Colonic mucosa (tissue), 4 donors: ENCODE data around the gene PTPRA. TPM values are rescaled to one million over a fixed set of nuclear protein-coding genes. Genes with fewer than 3 reads are reported as not detected.
"Not testable (repeated sequence)": the region's sequence is repeated elsewhere in the genome, so short reads cannot be mapped to it uniquely, and the experiment has no call there.

Experiments
- DNase-seq: peaks from one replicate; pipeline ENCODE4 v3.0.0-alpha.2; 2020
- H3K27ac ChIP-seq: fragments of 200-600 bp; one replicate; pipeline ENCODE4 v1.8.0; 2021
- H3K27me3 ChIP-seq: fragments of 200-600 bp; one replicate; pipeline ENCODE4 v1.8.0; 2021
- H3K36me3 ChIP-seq: fragments of 200-600 bp; one replicate; pipeline ENCODE4 v1.8.0; 2021
- H3K4me1 ChIP-seq: fragments of 200-600 bp; one replicate; pipeline ENCODE4 v1.8.0; 2021; ENCODE audit warnings: mild to moderate bottlenecking
- H3K4me3 ChIP-seq: fragments of 200-600 bp; one replicate; pipeline ENCODE4 v1.8.0; 2021
- H3K9ac ChIP-seq, 2 donors: one replicate each; pipeline ENCODE4 v1.7.0; 2013; ENCODE audit warnings: control low read depth in 2 of 2, low read depth in 2 of 2, low read length in 2 of 2
- H3K9me3 ChIP-seq: fragments of 200-600 bp; one replicate; pipeline ENCODE4 v1.8.0; 2021
- intact Hi-C: fragments of 100-400 bp; cut with DNase I; formaldehyde crosslinking; loops from one replicate; pipeline ENCODE4 v1.14.1; 2022
- total RNA-seq, 2 donors: library from RNA; stranded (reverse); fragmentation: NEBNext Ultra II Directional in 1 of 2; extraction: Animal tissue kit (Norgen Biotek cat#: 25700) in 1 of 2; gene quantifications; one replicate each; pipeline ENCODE4 v1.2.1, GENCODE V29; 2021
- TF ChIP-seq, protein P1 (sequence below): fragments of 200-600 bp; IDR thresholded peaks from one replicate; pipeline ENCODE4 v1.8.0; 2022; ENCODE audit warnings: antibody characterized with exemption, mild to moderate bottlenecking
- donor health status: healthy.
- donor health status: DM: no; HTN: no; CAD: no.
- donor health status: DM: no; HTN: no; CAD: no.

The PTPRA gene
- total RNA-seq, 2 donors from 2014 or later = 30.3 to 55.2 TPM

DNA sequence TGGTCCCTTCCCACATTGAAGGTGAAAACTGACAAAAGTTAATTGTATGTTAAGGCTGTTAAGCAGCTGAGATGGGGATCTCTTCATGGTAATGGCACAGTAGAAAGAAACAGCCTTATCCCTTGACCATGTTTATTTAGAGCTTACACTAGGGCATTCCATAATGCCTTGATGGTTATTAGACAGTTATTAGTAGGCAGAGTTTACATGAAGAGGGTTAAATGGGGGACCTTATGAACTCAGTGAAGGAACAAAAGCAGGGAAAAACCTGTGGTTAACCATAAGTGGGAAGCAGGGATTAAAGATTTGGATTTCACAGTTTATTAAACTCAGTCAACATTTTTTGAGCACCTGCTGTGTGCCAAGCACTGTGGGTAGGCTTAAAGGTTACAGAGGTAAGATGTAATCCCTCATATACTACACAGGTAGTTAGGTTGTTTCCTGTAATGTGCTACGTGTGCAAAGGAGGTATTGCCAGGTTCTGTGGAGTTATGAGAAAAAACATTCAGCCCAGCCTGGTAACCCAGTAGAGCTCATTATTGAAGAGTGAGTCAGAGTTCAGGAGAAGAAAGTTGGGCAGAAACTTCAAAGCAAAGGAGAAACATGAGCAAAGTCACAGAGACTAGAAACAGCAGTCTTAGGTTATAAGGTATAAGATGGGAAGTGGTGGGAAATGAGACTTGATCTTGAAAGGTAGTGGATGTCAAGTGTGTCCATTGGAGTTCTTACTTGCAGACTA is 137.9 kb downstream of the PTPRA start:
- H3K36me3 ChIP-seq = peaks cover 6% of the 10 kb centered on the region
- H3K4me3 ChIP-seq = no peak overlapping the region
- TF ChIP-seq, protein P1, sequence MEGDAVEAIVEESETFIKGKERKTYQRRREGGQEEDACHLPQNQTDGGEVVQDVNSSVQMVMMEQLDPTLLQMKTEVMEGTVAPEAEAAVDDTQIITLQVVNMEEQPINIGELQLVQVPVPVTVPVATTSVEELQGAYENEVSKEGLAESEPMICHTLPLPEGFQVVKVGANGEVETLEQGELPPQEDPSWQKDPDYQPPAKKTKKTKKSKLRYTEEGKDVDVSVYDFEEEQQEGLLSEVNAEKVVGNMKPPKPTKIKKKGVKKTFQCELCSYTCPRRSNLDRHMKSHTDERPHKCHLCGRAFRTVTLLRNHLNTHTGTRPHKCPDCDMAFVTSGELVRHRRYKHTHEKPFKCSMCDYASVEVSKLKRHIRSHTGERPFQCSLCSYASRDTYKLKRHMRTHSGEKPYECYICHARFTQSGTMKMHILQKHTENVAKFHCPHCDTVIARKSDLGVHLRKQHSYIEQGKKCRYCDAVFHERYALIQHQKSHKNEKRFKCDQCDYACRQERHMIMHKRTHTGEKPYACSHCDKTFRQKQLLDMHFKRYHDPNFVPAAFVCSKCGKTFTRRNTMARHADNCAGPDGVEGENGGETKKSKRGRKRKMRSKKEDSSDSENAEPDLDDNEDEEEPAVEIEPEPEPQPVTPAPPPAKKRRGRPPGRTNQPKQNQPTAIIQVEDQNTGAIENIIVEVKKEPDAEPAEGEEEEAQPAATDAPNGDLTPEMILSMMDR = no peak
- no peak overlapping the region for H3K9ac ChIP-seq
- intact Hi-C loops = no loop called here
- H3K9me3 ChIP-seq = no peaks in the 10 kb centered on the region
- no peaks in the 10 kb centered on the region for H3K27me3 ChIP-seq
- DNase-seq = no peak
- H3K4me1 ChIP-seq = no peaks in the 10 kb centered on the region
- no peak overlapping the region for H3K27ac ChIP-seq

DNA sequence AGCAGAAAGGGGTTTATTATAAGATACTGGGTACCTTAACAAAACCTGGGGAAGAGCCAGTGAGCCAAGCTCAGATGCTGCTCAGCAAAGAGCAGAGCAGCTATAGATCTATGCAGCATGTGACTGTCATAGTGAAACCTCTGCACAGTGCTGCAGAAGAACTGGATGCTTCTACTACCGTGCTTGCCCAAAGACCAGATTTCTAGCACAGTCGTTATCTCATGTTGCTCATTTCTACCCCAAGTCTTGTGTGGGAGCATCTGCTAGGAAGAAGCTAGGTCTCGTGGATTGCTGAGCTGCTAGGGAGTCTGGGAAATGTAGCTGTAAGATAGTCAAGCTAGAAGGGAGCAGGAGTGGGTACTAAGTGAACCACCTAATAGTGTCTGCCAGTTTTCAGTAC is 138.5 kb downstream of the PTPRA start:
- H3K36me3 ChIP-seq = peaks cover 6% of the 10 kb centered on the region
- no peak overlapping the region for H3K27ac ChIP-seq
- H3K27me3 ChIP-seq = no peaks in the 10 kb centered on the region
- H3K4me1 ChIP-seq = no peaks in the 10 kb centered on the region
- TF ChIP-seq, protein P1 = no peak
- no peak overlapping the region for H3K9ac ChIP-seq
- intact Hi-C loops = no loop called here
- H3K9me3 ChIP-seq = no peaks in the 10 kb centered on the region
- no peak for DNase-seq
- H3K4me3 ChIP-seq = no peak overlapping the region

DNA sequence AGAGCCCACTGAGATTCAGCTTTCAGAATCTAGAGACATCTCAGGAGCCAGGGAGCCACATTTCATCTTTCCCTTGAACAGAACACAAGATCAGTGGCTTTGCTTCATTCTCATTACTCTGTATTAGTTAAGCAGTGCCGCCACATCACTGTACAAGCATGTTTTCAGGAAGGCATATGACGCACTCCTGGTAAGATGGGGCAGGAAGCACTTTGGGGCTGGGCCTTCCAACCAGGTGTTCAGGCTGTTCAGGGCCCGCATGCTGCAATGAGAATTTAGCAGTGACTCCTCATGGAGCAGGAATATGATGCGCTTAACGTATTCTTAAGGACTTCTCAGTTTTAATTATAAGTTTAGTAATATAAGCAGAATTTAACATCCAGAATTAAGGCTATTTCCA is 140.5 kb downstream of the PTPRA start:
- H3K4me1 ChIP-seq = no peaks in the 10 kb centered on the region
- no peaks in the 10 kb centered on the region for H3K36me3 ChIP-seq
- intact Hi-C loops = no loop called here
- DNase-seq = no peak
- H3K27ac ChIP-seq = no peak overlapping the region
- TF ChIP-seq, protein P1 = no peak
- no peaks in the 10 kb centered on the region for H3K9me3 ChIP-seq
- H3K4me3 ChIP-seq = no peak overlapping the region
- H3K9ac ChIP-seq = no peak overlapping the region
- no peaks in the 10 kb centered on the region for H3K27me3 ChIP-seq

DNA sequence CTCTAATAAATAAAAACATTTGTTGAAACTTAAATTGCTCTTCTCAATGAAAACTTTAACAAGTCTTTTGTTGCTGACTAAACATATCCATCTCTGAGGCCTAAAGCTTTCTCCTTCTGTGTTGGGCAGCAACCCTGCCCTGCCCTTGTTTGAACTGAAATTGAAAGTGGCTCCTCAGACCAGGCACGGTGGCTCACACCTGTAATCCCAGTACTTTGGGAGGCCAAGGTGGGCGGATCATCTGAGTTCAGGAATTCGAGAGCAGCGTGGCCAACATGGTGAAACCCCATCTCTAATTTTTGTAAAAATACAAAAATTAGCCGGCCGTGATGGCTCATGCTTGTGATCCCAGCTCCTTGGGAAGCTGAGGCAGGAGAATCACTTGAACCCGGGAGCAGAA is 140.9 kb downstream of the PTPRA start:
- DNase-seq = no peak
- TF ChIP-seq, protein P1 = no peak
- Histone ChIP-seq H3K4me3 (no peak overlapping the region), H3K36me3 (no peaks in the 10 kb centered on the region), H3K27me3 (no peaks in the 10 kb centered on the region), H3K9me3 (no peaks in the 10 kb centered on the region), H3K9ac (no peak overlapping the region), H3K4me1 (no peaks in the 10 kb centered on the region), H3K27ac (no peak overlapping the region)
- intact Hi-C loops = no loop called here

DNA sequence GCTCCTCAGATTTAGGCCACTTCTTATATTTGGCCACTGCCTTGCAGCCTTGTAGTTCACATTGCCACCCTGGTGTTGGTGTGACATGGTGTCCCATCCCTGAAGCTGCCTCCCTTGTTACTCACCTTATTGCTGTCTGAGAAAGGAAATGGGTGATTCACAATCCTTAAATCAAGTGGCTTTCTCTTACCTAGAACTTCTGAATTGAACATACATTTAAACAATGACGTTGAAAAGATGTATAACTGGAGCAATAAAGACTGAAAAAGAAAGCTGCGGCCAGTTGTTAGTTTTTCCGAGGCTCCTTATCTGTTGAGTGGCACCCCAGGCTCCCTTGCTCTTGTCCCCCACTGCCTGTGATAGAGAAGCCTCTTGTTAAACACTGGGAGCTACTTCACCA is 141.4 kb downstream of the PTPRA start:
- TF ChIP-seq, protein P1 = no peak
- H3K9me3 ChIP-seq = no peaks in the 10 kb centered on the region
- no peak for DNase-seq
- intact Hi-C loops = no loop called here
- H3K4me3 ChIP-seq = no peak overlapping the region
- H3K4me1 ChIP-seq = no peaks in the 10 kb centered on the region
- H3K27ac ChIP-seq = no peak overlapping the region
- H3K36me3 ChIP-seq = no peaks in the 10 kb centered on the region
- no peaks in the 10 kb centered on the region for H3K27me3 ChIP-seq
- H3K9ac ChIP-seq = no peak overlapping the region

DNA sequence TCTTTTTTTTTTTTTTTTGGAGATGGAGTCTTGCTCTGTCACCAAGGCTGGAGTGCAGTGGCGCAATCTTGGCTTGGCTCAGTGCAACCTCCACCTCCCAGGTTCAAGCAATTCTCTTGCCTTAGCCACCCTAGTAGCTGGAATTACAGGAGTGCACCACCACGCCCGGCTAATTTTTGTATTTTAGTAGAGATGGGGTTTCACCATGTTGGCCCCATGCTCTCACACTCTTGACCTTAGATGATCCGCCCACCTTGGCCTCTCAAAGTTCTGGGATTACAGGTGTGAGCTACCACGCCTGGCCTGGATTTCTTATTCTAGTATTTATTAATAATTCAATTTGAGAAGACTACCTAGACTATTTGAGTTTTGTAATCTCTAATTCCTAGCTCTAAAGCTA is 142.0 kb downstream of the PTPRA start:
- intact Hi-C loops = not testable (repeated sequence)

More for the DNA sequence above, 142.0 kb downstream of the PTPRA start:
- not testable (repeated sequence) for H3K4me3 ChIP-seq, H3K27me3 ChIP-seq, H3K4me1 ChIP-seq, H3K27ac ChIP-seq, H3K9ac ChIP-seq, H3K9me3 ChIP-seq, H3K36me3 ChIP-seq, DNase-seq
